ENCODE measurements around the gene DOLK.
"Not testable (repeated sequence)": the region's sequence is repeated elsewhere in the genome, so short reads cannot be mapped to it uniquely, and the experiment has no call there.

Gene DOLK

DNA sequence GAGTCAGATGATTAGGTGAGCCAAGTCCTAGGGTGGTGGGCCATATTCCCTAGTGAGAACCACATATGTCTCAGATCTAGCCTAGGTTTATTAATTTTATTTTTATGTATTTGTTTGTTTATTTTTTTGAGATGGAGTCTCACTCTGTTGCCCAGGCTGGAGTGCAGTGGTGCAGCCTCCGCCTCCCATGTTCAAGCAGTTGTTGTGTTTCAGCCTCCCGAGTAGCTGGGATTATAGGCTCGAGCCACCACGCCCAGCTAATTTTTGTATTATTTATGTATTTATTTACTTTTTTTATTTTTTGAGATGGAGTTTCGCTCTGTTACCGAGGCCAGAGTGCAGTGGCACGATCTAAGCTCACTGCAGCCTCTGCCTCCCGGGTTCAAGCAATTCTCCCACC, 36.1 kb upstream of the DOLK start:
- Histone ChIP-seq H3K27ac (ENCODE audit: low read depth, low read length) (no peak overlapping the region), H3K36me3 (ENCODE audit: control insufficient read depth, insufficient read depth, low read length) (peaks cover 22% of the 10 kb centered on the region), H2AK5ac (ENCODE audit: low read length) (no peak overlapping the region), H2BK120ac (ENCODE audit: low read depth, low read length) (no peak overlapping the region), H3K9ac (ENCODE audit: low read length) (no peak overlapping the region), H3K56ac (ENCODE audit: low read length) (no peak overlapping the region), H3K18ac (ENCODE audit: low read length) (no peak overlapping the region), H3K4me2 (ENCODE audit: low read length) (no peak overlapping the region), H4K5ac (ENCODE audit: low read length) (no peak overlapping the region), H3K79me1 (ENCODE audit: low read length) (no peaks in the 10 kb centered on the region), H3K23ac (ENCODE audit: low read length) (no peak overlapping the region), H2BK5ac (ENCODE audit: low read length) (no peak overlapping the region), H3K79me2 (ENCODE audit: control insufficient read depth, insufficient read depth, low read length) (no peaks in the 10 kb centered on the region), H4K8ac (ENCODE audit: low read depth, low read length) (no peak overlapping the region), H2BK15ac (replicated peaks; ENCODE audit: low read depth) (no peak overlapping the region), H3K4ac (ENCODE audit: low read depth, low read length) (no peak overlapping the region), H3K27me3 (ENCODE audit: insufficient read depth, low read length, poor library complexity) (no peaks in the 10 kb centered on the region), H3K4me3 (ENCODE audit: low read length) (no peak overlapping the region), H3K4me1 (ENCODE audit: control insufficient read depth, low read depth, low read length) (no peaks in the 10 kb centered on the region)
- no peak for DNase-seq
- no CpG with 5 or more reads among the region's 8 CpGs for WGBS (ENCODE audit: extremely low coverage, insufficient coverage, low lambda C conversion rate)

DNA sequence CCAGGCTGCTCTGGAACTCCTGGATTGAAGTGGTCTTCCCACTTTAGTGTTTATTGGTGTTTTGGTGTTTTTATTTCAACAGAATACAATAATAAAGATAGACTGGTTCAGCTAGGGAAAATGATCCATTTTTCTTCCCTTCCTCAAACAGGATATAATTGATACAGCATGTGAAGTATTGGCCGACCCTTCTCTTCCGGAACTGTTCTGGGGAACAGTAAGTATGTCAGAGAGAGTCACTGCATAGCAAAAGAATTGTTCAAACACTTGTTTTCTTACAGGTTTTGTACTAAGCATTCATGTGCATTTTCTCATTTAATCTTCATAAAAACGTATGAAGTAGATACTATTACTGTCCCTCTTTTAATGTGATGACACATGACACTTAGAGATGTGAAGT, 31.7 kb upstream of the DOLK start:
- Histone ChIP-seq H2BK15ac (replicated peaks; ENCODE audit: low read depth) (no peak overlapping the region), H4K5ac (ENCODE audit: low read length) (no peak overlapping the region), H3K27ac (ENCODE audit: low read depth, low read length) (no peak overlapping the region), H3K18ac (ENCODE audit: low read length) (no peak overlapping the region), H2BK120ac (ENCODE audit: low read depth, low read length) (no peak overlapping the region), H3K4me1 (ENCODE audit: control insufficient read depth, low read depth, low read length) (no peaks in the 10 kb centered on the region), H3K4me3 (ENCODE audit: low read length) (no peak overlapping the region), H3K9ac (ENCODE audit: low read length) (no peak overlapping the region), H4K8ac (ENCODE audit: low read depth, low read length) (no peak overlapping the region), H2BK5ac (ENCODE audit: low read length) (no peak overlapping the region), H2AK5ac (ENCODE audit: low read length) (no peak overlapping the region), H3K36me3 (ENCODE audit: control insufficient read depth, insufficient read depth, low read length) (peaks cover 17% of the 10 kb centered on the region), H3K79me1 (ENCODE audit: low read length) (no peaks in the 10 kb centered on the region), H3K23ac (ENCODE audit: low read length) (no peak overlapping the region), H3K27me3 (ENCODE audit: insufficient read depth, low read length, poor library complexity) (no peaks in the 10 kb centered on the region), H3K56ac (ENCODE audit: low read length) (no peak overlapping the region), H3K4me2 (ENCODE audit: low read length) (no peak overlapping the region), H3K4ac (ENCODE audit: low read depth, low read length) (no peak overlapping the region), H3K79me2 (ENCODE audit: control insufficient read depth, insufficient read depth, low read length) (no peaks in the 10 kb centered on the region)
- no CpG with 5 or more reads among the region's 3 CpGs for WGBS (ENCODE audit: extremely low coverage, insufficient coverage, low lambda C conversion rate)
- no peak for DNase-seq

- no peak overlapping the region for H3K18ac ChIP-seq (ENCODE audit: low read length)
- H4K5ac ChIP-seq (ENCODE audit: low read length), result no peak overlapping the region
- H3K4me2 ChIP-seq (ENCODE audit: low read length), result no peak overlapping the region
- no peak overlapping the region for H3K9ac ChIP-seq (ENCODE audit: low read length)
- no peak overlapping the region for H3K23ac ChIP-seq (ENCODE audit: low read length)
- peaks cover 14% of the 10 kb centered on the region for H3K36me3 ChIP-seq (ENCODE audit: control insufficient read depth, insufficient read depth, low read length)
- H3K56ac ChIP-seq (ENCODE audit: low read length), result no peak overlapping the region
- no peak overlapping the region for H2BK120ac ChIP-seq (ENCODE audit: low read depth, low read length)
- no peak overlapping the region for H4K8ac ChIP-seq (ENCODE audit: low read depth, low read length)
- H2AK5ac ChIP-seq (ENCODE audit: low read length), result no peak overlapping the region
- no peak overlapping the region for H3K4ac ChIP-seq (ENCODE audit: low read depth, low read length)
- no peak overlapping the region for H3K4me3 ChIP-seq (ENCODE audit: low read length)
- no peak for DNase-seq
- no peak overlapping the region for H3K27ac ChIP-seq (ENCODE audit: low read depth, low read length)
- H3K79me2 ChIP-seq (ENCODE audit: control insufficient read depth, insufficient read depth, low read length), result no peaks in the 10 kb centered on the region
- no CpG with 5 or more reads among the region's 4 CpGs for WGBS (ENCODE audit: extremely low coverage, insufficient coverage, low lambda C conversion rate)
- no peaks in the 10 kb centered on the region for H3K27me3 ChIP-seq (ENCODE audit: insufficient read depth, low read length, poor library complexity)
- H2BK5ac ChIP-seq (ENCODE audit: low read length), result no peak overlapping the region
- no peaks in the 10 kb centered on the region for H3K4me1 ChIP-seq (ENCODE audit: control insufficient read depth, low read depth, low read length)
- H3K79me1 ChIP-seq (ENCODE audit: low read length), result no peaks in the 10 kb centered on the region
- no peak overlapping the region for H2BK15ac ChIP-seq (replicated peaks; ENCODE audit: low read depth)
These were observed 25.6 kb upstream of the DOLK start for GRCh38 chr9:128972956-128973355.

- no peaks in the 10 kb centered on the region for H3K27me3 ChIP-seq (ENCODE audit: insufficient read depth, low read length, poor library complexity)
- H3K18ac ChIP-seq (ENCODE audit: low read length), result no peak overlapping the region
- H2BK15ac ChIP-seq (replicated peaks; ENCODE audit: low read depth), result no peak overlapping the region
- no peak overlapping the region for H2BK5ac ChIP-seq (ENCODE audit: low read length)
- H3K4me3 ChIP-seq (ENCODE audit: low read length), result no peak overlapping the region
- H3K56ac ChIP-seq (ENCODE audit: low read length), result no peak overlapping the region
- WGBS (ENCODE audit: extremely low coverage, insufficient coverage, low lambda C conversion rate), result no CpG with 5 or more reads among the region's 5 CpGs
- H4K5ac ChIP-seq (ENCODE audit: low read length), result no peak overlapping the region
- H4K8ac ChIP-seq (ENCODE audit: low read depth, low read length), result no peak overlapping the region
- H2AK5ac ChIP-seq (ENCODE audit: low read length), result no peak overlapping the region
- no peak overlapping the region for H2BK120ac ChIP-seq (ENCODE audit: low read depth, low read length)
- H3K9ac ChIP-seq (ENCODE audit: low read length), result no peak overlapping the region
- H3K27ac ChIP-seq (ENCODE audit: low read depth, low read length), result no peak overlapping the region
- no peak overlapping the region for H3K4me2 ChIP-seq (ENCODE audit: low read length)
- no peak overlapping the region for H3K4ac ChIP-seq (ENCODE audit: low read depth, low read length)
- no peaks in the 10 kb centered on the region for H3K79me2 ChIP-seq (ENCODE audit: control insufficient read depth, insufficient read depth, low read length)
- no peaks in the 10 kb centered on the region for H3K79me1 ChIP-seq (ENCODE audit: low read length)
- H3K23ac ChIP-seq (ENCODE audit: low read length), result no peak overlapping the region
- H3K36me3 ChIP-seq (ENCODE audit: control insufficient read depth, insufficient read depth, low read length), result peaks cover 11% of the 10 kb centered on the region
- DNase-seq, result no peak
- H3K4me1 ChIP-seq (ENCODE audit: control insufficient read depth, low read depth, low read length), result no peaks in the 10 kb centered on the region
These were observed 22.1 kb upstream of the DOLK start for GRCh38 chr9:128969491-128969890.

- not testable (repeated sequence) for H4K5ac ChIP-seq (ENCODE audit: low read length); H3K4me3 ChIP-seq (ENCODE audit: low read length); H3K36me3 ChIP-seq (ENCODE audit: control insufficient read depth, insufficient read depth, low read length); H3K4ac ChIP-seq (ENCODE audit: low read depth, low read length); H3K56ac ChIP-seq (ENCODE audit: low read length); H3K27ac ChIP-seq (ENCODE audit: low read depth, low read length); H3K4me2 ChIP-seq (ENCODE audit: low read length); H3K79me2 ChIP-seq (ENCODE audit: control insufficient read depth, insufficient read depth, low read length); H4K8ac ChIP-seq (ENCODE audit: low read depth, low read length); H2BK5ac ChIP-seq (ENCODE audit: low read length); H2BK120ac ChIP-seq (ENCODE audit: low read depth, low read length); H3K4me1 ChIP-seq (ENCODE audit: control insufficient read depth, low read depth, low read length); H3K79me1 ChIP-seq (ENCODE audit: low read length); H3K9ac ChIP-seq (ENCODE audit: low read length); H3K23ac ChIP-seq (ENCODE audit: low read length); H2AK5ac ChIP-seq (ENCODE audit: low read length); H3K18ac ChIP-seq (ENCODE audit: low read length); H2BK15ac ChIP-seq (replicated peaks; ENCODE audit: low read depth); H3K27me3 ChIP-seq (ENCODE audit: insufficient read depth, low read length, poor library complexity); DNase-seq
- no CpG with 5 or more reads among the region's 9 CpGs for WGBS (ENCODE audit: extremely low coverage, insufficient coverage, low lambda C conversion rate)
These were observed 14.0 kb upstream of the DOLK start for GRCh38 chr9:128961403-128961802.

- H3K27me3 ChIP-seq (ENCODE audit: insufficient read depth, low read length, poor library complexity), result no peaks in the 10 kb centered on the region
- H3K36me3 ChIP-seq (ENCODE audit: control insufficient read depth, insufficient read depth, low read length), result no peaks in the 10 kb centered on the region
- peak overlapping the region; percentile 93 for H3K9ac ChIP-seq (ENCODE audit: low read length)
- H3K4me2 ChIP-seq (ENCODE audit: low read length), result peak overlapping the region; percentile 92
- no CpG with 5 or more reads among the region's 20 CpGs for WGBS (ENCODE audit: extremely low coverage, insufficient coverage, low lambda C conversion rate)
- H3K4me1 ChIP-seq (ENCODE audit: control insufficient read depth, low read depth, low read length), result peaks cover 5% of the 10 kb centered on the region
- H4K8ac ChIP-seq (ENCODE audit: low read depth, low read length), result no peak overlapping the region
- H2AK5ac ChIP-seq (ENCODE audit: low read length), result no peak overlapping the region
- H3K79me2 ChIP-seq (ENCODE audit: control insufficient read depth, insufficient read depth, low read length), result peaks cover 15% of the 10 kb centered on the region
- peak overlapping the region; percentile 86 for H3K4me3 ChIP-seq (ENCODE audit: low read length)
- H3K56ac ChIP-seq (ENCODE audit: low read length), result peak overlapping the region; percentile 94
- H2BK120ac ChIP-seq (ENCODE audit: low read depth, low read length), result no peak overlapping the region
- H3K4ac ChIP-seq (ENCODE audit: low read depth, low read length), result peak overlapping the region; percentile 92
- no peak overlapping the region for H3K23ac ChIP-seq (ENCODE audit: low read length)
- H3K18ac ChIP-seq (ENCODE audit: low read length), result peak overlapping the region; percentile 77
- H3K27ac ChIP-seq (ENCODE audit: low read depth, low read length), result no peak overlapping the region
- DNase-seq, result no peak
- no peak overlapping the region for H2BK15ac ChIP-seq (replicated peaks; ENCODE audit: low read depth)
- peaks cover 19% of the 10 kb centered on the region for H3K79me1 ChIP-seq (ENCODE audit: low read length)
- peak overlapping the region; percentile 74 for H2BK5ac ChIP-seq (ENCODE audit: low read length)
- H4K5ac ChIP-seq (ENCODE audit: low read length), result no peak overlapping the region
These were observed 201 bp downstream of the DOLK start for GRCh38 chr9:128947277-128947526.
